Measurements from ENCODE around the gene TBX10. TPM values are rescaled to one million over a fixed set of nuclear protein-coding genes. Genes with fewer than 3 reads are reported as not detected.

The TBX10 gene
- total RNA-seq, 1 experiment from 2014 or later = not detected

GRCh38 chr11:67667490-67668191, 28.1 kb upstream of the TBX10 start:
- Mint-ChIP-seq H3K4me1 (no peaks in the 10 kb centered on the region), H3K27ac (no peak overlapping the region), H3K27me3 (ENCODE audit: low read depth) (peaks cover 5% of the 10 kb centered on the region), H3K4me3 (no peak overlapping the region), H3K36me3 (ENCODE audit: insufficient read depth in 1 of 3, low read depth in 3 of 3) (no peaks in the 10 kb centered on the region), H3K9me3 (no peaks in the 10 kb centered on the region)
- no peaks in the 10 kb centered on the region for H3K79me1 ChIP-seq (ENCODE audit: insufficient read depth, low read depth, low read length, poor library complexity, severe bottlenecking)
- H4K91ac ChIP-seq (ENCODE audit: insufficient read length, low read depth, low read length) = no peak overlapping the region
- no peaks in the 10 kb centered on the region for H3K23me2 ChIP-seq (ENCODE audit: insufficient read length, low read depth, low read length, poor library complexity, severe bottlenecking)
- no peak overlapping the region for H2BK12ac ChIP-seq (ENCODE audit: insufficient read length, low read depth, low read length)
- no CpG with 5 or more reads among the region's 26 CpGs for WGBS (ENCODE audit: extremely low coverage, insufficient read length, low lambda C conversion rate)
- H3K4ac ChIP-seq (ENCODE audit: low read depth, low read length) = no peak overlapping the region
- no peak overlapping the region for H2BK15ac ChIP-seq (ENCODE audit: low read depth, low read length)
- TF ChIP-seq, protein P1, sequence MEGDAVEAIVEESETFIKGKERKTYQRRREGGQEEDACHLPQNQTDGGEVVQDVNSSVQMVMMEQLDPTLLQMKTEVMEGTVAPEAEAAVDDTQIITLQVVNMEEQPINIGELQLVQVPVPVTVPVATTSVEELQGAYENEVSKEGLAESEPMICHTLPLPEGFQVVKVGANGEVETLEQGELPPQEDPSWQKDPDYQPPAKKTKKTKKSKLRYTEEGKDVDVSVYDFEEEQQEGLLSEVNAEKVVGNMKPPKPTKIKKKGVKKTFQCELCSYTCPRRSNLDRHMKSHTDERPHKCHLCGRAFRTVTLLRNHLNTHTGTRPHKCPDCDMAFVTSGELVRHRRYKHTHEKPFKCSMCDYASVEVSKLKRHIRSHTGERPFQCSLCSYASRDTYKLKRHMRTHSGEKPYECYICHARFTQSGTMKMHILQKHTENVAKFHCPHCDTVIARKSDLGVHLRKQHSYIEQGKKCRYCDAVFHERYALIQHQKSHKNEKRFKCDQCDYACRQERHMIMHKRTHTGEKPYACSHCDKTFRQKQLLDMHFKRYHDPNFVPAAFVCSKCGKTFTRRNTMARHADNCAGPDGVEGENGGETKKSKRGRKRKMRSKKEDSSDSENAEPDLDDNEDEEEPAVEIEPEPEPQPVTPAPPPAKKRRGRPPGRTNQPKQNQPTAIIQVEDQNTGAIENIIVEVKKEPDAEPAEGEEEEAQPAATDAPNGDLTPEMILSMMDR (conservative IDR thresholded peaks at IDR 0.05) = no peak
- H2BK120ac ChIP-seq (ENCODE audit: low read depth, low read length, poor library complexity, severe bottlenecking) = no peak overlapping the region
- no peak overlapping the region for H3T11ph ChIP-seq (ENCODE audit: low read length)
- no peak overlapping the region for H4K5ac ChIP-seq (ENCODE audit: insufficient read length, low read depth, low read length)
- H2AFZ ChIP-seq (ENCODE audit: low read length) = no peak overlapping the region
- no peak overlapping the region for H3K18ac ChIP-seq (ENCODE audit: insufficient read length, low read depth, low read length)
- no peak overlapping the region for H3K4me2 ChIP-seq (ENCODE audit: insufficient read depth, insufficient read length, low read length)
- H2AK5ac ChIP-seq (ENCODE audit: insufficient read length, low read length) = no peak overlapping the region
- H3K27ac ChIP-seq (ENCODE audit: insufficient read length, low read depth, low read length) = no peak overlapping the region
- H3K9ac ChIP-seq (ENCODE audit: extremely low read depth, insufficient read length, low read length) = no peak overlapping the region
- no peaks in the 10 kb centered on the region for H3K4me1 ChIP-seq (ENCODE audit: insufficient read depth, low read length)
- no peak for DNase-seq
- no peak overlapping the region for H3K14ac ChIP-seq (ENCODE audit: insufficient read depth, low read length)
- no peak overlapping the region for H4K8ac ChIP-seq (replicated peaks; ENCODE audit: insufficient read length, low read depth, low read length)
- no peaks in the 10 kb centered on the region for H3K79me2 ChIP-seq (ENCODE audit: insufficient read depth, low read length)
- H3K23ac ChIP-seq (ENCODE audit: insufficient read length, low read depth, low read length) = no peak overlapping the region
- no peak overlapping the region for H2BK20ac ChIP-seq (ENCODE audit: low read depth, low read length, poor library complexity, severe bottlenecking)
- H2BK5ac ChIP-seq (ENCODE audit: insufficient read length, low read length) = no peak overlapping the region
- no peak overlapping the region for H3K56ac ChIP-seq (ENCODE audit: insufficient read length, low read depth, low read length)
- no peaks in the 10 kb centered on the region for H3K27me3 ChIP-seq (ENCODE audit: insufficient read depth, low read length)
- H4K20me1 ChIP-seq (ENCODE audit: control insufficient read depth, insufficient read depth, insufficient read length) = no peaks in the 10 kb centered on the region
- no peaks in the 10 kb centered on the region for H3K9me3 ChIP-seq (ENCODE audit: control insufficient read depth, low read depth, low read length)

Data from H9 (cell line).